ENCODE data around the gene BACH2.

Gene BACH2

DNA sequence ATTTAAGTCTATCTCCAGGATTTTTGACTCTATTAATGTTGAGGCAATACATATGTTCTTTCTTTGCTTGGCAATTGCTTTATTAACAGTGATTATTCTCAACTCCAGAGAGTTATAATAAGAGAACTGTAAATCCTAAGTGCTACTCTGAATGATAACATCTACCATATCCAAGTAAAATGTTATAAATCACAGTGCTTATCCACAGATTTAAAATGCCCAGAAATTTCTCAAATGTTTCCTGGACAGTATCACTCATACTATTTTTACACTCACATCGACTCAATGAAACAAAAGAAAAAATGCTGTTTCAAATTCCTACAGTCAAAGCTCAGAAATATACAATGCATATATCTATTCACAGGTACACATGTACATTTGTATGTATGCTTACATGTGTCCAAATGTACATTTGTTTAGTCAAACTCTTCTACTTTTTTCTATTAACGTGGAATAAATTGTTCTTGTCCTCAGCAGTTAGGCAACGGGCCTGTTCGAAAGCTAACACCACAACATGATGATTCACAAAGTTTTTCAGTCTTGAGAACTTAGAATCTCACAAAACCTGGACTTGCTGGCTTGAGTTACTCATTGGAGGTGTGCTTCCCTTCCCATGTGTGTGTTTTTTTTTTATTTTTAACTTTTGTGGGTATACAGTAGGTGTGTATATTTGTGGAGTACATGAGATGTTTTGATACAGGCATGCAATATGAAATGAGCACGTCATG is 209.4 kb downstream of the BACH2 start:
- TF ChIP-seq CTCF (IDR thresholded peaks at IDR 0.05; ENCODE audit: borderline replicate concordance, insufficient read depth, low read depth, low read length) = no peak
- no peak overlapping the region for H3K4me3 ChIP-seq (ENCODE audit: low read depth, low read length)

GRCh38 chr6:90086517-90086916 is 210.1 kb downstream of the BACH2 start:
- TF ChIP-seq CTCF (IDR thresholded peaks at IDR 0.05; ENCODE audit: borderline replicate concordance, insufficient read depth, low read depth, low read length) = no peak
- no peak overlapping the region for H3K4me3 ChIP-seq (ENCODE audit: low read depth, low read length)

- no peak overlapping the region for H3K4me3 ChIP-seq (ENCODE audit: low read depth, low read length)
- no peak for TF ChIP-seq CTCF (IDR thresholded peaks at IDR 0.05; ENCODE audit: borderline replicate concordance, insufficient read depth, low read depth, low read length)
Observed at GRCh38 chr6:90083891-90084290, 212.8 kb downstream of the BACH2 start.

DNA sequence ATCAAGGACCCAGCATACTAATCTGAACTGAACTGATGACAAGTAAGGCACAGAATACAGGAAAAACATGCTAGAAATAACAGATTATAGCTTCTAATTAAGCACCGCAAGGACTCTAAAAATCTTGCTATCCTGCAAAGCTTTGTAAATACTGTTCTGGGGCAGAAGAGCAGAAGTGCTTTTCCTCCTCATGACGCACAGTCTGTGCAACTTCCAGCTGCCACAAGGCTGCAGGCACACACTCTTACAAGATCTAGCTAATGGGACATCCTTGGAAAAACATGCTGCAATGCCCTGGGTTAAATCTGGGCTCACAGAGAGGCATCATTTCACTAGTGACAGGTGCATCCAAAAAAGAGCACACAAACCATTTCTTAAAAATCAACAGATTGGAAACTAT is 213.8 kb downstream of the BACH2 start:
- no peak for TF ChIP-seq CTCF (IDR thresholded peaks at IDR 0.05; ENCODE audit: borderline replicate concordance, insufficient read depth, low read depth, low read length)
- no peak overlapping the region for H3K4me3 ChIP-seq (ENCODE audit: low read depth, low read length)

GRCh38 chr6:90080876-90081481 is 215.7 kb downstream of the BACH2 start:
- no peak for TF ChIP-seq CTCF (IDR thresholded peaks at IDR 0.05; ENCODE audit: borderline replicate concordance, insufficient read depth, low read depth, low read length)
- no peak overlapping the region for H3K4me3 ChIP-seq (ENCODE audit: low read depth, low read length)

- no peak for TF ChIP-seq CTCF (IDR thresholded peaks at IDR 0.05; ENCODE audit: borderline replicate concordance, insufficient read depth, low read depth, low read length)
- H3K4me3 ChIP-seq (ENCODE audit: low read depth, low read length) = no peak overlapping the region
Observed at GRCh38 chr6:90079560-90080490, 216.8 kb downstream of the BACH2 start.

Measured in GM12875 (cell line).